22Rv1 (cell line): ENCODE measurements around the gene OVOL3.

Source experiments
- H3K27ac ChIP-seq: fragments of 450-650 bp; 2 replicates; pipeline ENCODE4 v1.5.1; 2017
- ZFX ChIP-seq: fragments of 450-650 bp; IDR thresholded peaks from 2 replicates; pipeline ENCODE4 v1.6.1; 2017; ENCODE audit warnings: antibody characterized with exemption, borderline replicate concordance
- TF ChIP-seq, protein P1 (sequence below): fragments of 450-650 bp; IDR thresholded peaks from 2 replicates; pipeline ENCODE4 v1.5.1; 2017; ENCODE audit warnings: mild to moderate bottlenecking

The OVOL3 gene

DNA sequence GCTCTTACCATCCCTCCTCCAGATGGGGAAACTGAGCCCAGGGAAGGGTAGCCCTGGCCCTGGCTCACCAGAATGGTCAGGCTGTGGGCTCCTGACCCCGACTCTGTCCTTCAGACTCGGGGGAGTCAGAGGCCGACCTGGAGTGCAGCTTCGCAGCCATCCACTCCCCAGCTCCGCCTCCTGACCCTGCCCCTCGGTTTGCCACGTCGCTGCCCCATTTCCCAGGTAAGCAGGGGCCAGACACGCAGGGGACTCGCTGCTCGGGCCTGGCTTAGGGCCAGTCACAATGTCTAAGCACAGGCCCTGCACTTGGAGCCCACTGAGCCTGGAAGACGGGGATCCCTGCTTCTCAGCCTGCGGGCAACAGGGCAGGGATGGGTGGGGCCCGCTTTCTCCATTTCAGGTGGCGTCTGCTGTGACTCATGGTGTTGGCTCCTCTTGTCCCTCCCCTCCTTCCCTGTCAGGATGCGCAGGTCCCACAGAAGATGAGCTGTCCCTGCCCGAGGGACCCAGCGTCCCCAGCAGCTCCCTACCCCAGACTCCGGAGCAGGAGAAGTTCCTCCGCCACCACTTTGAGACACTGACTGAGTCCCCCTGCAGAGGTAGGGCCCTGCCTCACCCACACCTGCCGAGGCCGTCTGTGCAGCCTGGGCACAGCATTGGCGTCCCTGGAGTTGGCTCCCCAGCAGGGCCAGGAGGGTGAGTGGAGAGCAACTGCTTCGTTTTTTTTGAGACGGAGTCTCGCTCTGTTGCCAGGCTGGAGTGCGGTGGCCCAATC, 9.2 kb upstream of the OVOL3 start:
- TF ChIP-seq, protein P1, sequence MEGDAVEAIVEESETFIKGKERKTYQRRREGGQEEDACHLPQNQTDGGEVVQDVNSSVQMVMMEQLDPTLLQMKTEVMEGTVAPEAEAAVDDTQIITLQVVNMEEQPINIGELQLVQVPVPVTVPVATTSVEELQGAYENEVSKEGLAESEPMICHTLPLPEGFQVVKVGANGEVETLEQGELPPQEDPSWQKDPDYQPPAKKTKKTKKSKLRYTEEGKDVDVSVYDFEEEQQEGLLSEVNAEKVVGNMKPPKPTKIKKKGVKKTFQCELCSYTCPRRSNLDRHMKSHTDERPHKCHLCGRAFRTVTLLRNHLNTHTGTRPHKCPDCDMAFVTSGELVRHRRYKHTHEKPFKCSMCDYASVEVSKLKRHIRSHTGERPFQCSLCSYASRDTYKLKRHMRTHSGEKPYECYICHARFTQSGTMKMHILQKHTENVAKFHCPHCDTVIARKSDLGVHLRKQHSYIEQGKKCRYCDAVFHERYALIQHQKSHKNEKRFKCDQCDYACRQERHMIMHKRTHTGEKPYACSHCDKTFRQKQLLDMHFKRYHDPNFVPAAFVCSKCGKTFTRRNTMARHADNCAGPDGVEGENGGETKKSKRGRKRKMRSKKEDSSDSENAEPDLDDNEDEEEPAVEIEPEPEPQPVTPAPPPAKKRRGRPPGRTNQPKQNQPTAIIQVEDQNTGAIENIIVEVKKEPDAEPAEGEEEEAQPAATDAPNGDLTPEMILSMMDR: no peak
- TF ChIP-seq ZFX: no peak
- H3K27ac ChIP-seq: no peak overlapping the region

DNA sequence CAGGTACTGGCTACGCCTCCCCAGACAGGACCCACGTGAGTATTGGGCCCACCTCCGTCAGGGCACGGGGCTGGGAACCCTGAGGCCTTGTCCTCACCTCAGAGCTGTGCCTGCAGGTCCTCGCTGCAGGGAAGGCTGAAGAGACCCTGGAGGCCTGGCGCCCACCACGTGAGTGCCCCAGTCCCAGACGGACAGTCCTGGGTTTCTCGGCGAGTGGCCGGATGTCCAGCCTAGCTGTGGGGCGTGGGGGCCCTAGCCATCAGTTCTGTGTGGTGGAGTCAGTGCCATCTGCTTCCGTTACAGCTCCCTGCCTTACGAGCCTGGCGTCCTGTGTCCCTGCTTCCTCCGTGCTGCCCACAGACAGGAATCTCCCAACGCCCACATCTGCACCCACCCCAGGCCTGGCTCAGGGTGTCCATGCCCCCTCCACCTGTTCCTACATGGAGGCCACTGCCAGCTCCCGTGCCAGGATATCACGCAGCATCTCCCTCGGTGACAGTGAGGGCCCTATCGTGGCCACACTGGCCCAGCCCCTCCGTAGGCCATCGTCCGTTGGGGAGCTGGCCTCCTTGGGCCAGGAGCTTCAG, 7.8 kb upstream of the OVOL3 start:
- no peak overlapping the region for H3K27ac ChIP-seq
- TF ChIP-seq, protein P1: no peak
- TF ChIP-seq ZFX: no peak

DNA sequence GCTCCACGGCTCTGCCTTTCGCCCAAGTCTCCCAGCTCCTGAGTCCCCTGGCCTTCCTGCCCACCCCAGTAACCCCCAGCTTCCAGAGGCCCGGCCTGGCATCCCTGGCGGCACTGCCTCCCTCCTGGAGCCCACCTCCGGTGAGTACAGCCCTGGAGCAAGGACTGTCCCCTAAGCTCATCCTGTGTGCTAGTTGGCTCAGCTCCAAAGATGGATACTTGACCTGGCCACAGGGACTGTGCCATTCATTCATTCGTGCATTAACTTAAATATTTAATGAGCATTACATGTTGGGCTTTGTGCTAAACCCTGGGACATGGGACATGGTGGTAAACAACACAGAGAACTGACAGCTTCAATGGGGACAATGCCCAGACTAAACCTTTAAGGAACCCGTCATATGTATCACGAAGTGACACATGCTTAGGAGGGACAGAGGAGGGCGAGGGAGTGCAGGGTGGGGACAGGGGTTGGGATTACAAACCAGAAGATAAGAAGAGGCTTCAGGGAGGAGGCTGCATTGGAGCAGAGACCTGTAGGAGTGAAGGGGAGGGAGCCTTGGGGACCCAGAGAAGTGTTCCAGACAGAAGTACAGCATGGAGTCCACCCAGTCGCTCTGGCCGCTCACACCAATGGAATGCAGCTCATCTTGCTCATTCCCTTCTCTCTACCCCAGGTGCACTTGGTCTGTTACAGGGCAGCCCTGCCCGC, 6.9 kb upstream of the OVOL3 start:
- TF ChIP-seq, protein P1: no peak
- TF ChIP-seq ZFX: no peak

DNA sequence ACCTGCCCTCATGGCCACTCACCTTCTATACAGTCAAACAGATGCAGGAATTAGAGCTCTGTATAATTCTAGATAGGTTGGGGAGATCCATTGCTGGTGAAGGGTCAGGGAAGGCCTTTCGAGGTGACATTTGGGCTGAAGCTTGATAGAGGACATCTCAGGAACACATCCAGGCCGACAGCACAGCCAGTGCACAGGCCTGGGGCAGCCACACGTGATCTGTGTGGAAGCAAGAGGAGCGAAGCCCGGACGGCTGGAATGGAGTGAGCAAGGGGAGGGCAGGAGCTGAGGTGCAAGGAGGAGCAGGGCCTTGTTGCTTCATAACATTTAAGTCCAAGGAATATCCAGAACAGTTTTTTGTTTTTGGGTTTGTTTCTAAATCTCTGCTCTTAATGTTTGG, 4.5 kb upstream of the OVOL3 start:
- H3K27ac ChIP-seq: 0 out of 2 replicates have a peak overlapping the region, but pooled peaks have one; percentile 2
- no peak for TF ChIP-seq ZFX
- TF ChIP-seq, protein P1: no peak

More for the DNA sequence above, 6.9 kb upstream of the OVOL3 start:
- no peak overlapping the region for H3K27ac ChIP-seq

DNA sequence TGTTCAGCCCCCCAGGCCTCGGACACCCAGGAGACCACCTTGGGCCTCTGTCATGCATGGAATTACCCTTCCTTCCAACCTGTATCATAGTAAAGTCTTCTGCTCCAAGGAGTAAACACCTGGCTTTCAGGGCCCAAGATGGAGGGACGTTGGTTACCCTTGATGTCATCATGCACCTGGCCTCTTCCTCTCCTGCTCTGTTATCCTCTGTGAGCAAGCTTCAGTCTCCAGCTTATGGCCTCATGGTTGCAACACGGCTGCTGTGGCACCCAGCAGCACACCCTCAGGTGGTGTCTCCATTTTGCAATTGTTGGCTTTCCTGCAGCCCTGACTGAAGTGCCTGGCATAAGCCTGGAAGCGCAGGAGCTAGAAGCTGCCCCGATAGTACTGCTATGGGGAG, 4.0 kb upstream of the OVOL3 start:
- TF ChIP-seq, protein P1: no peak
- TF ChIP-seq ZFX: no peak
- 0 out of 2 replicates have a peak overlapping the region, but pooled peaks have one; percentile 13 for H3K27ac ChIP-seq

DNA sequence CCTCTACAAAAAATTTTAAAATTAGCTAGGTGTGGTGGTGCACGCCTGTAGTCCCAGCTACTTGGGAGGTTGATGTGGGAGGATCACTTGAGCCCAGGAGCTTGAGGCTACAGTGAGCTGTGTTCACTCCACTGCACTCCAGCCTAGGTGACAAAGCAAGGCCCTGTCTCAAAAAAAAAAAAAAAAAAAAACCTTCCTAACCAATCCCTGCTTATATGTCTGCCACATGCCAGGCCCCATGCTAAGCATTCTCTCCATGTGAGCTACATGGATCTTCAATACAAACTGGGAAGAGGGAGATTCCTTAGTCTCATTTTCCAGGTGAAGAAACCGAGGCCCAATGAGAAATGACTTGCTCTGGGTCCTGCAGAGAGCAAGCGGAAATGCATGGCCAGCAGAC, 2.3 kb upstream of the OVOL3 start:
- TF ChIP-seq, protein P1: no peak
- TF ChIP-seq ZFX: no peak
- no peak overlapping the region for H3K27ac ChIP-seq

DNA sequence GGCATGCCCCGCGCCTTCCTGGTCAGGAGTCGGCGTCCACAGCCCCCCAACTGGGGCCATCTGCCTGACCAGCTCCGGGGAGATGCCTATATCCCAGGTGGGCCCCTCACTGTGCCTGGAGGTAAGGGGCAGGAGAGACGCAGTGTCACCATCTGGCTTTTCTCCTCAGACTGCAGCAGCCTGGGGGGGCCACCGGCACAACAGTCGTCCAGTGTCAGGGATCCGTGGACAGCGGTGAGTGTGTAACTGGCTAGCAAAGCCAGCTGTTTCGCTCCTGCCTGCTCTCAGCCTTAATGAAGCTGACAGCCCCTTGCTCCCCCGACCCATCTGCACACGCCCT, 227 bp downstream of the OVOL3 start:
- no peak overlapping the region for H3K27ac ChIP-seq
- TF ChIP-seq, protein P1: no peak
- no peak for TF ChIP-seq ZFX
